Prostate gland (tissue), 2 donors: ENCODE measurements around the gene RALGPS1.

ENCODE experiments used
- CTCF ChIP-seq, 4 experiments: fragments of 200-600 bp in 2 of 4; fragments of 450-650 bp in 2 of 4; sonication (generic) in 2 of 4; IDR thresholded peaks; 1 replicate in 3 of 4; 2 replicates in 1 of 4; pipeline ENCODE4 v1.5.1; 2016 to 2019; ENCODE audit warnings: antibody characterized with exemption in 4 of 4, mild to moderate bottlenecking in 2 of 4, moderate library complexity in 2 of 4
- POLR2A ChIP-seq: fragments of 450-650 bp; IDR thresholded peaks from one replicate; pipeline ENCODE4 v1.6.1; 2016; ENCODE audit warnings: antibody characterized with exemption, mild to moderate bottlenecking
- POLR2AphosphoS5 ChIP-seq: sonication (generic); formaldehyde crosslinking; IDR thresholded peaks from one replicate; pipeline ENCODE4 v1.6.1; 2017; ENCODE audit warnings: antibody characterized with exemption

- peak in 2 of 4 experiments; percentile 19 to 28 for TF ChIP-seq CTCF (IDR thresholded peaks at IDR 0.05)
- TF ChIP-seq POLR2A, result peak; percentile 21
- TF ChIP-seq POLR2AphosphoS5, result peak; percentile 77
These were observed at the start of gene RALGPS1 for GRCh38 chr9:126914458-126915280.
